ENCODE results near the gene B3GNT8.

DNA sequence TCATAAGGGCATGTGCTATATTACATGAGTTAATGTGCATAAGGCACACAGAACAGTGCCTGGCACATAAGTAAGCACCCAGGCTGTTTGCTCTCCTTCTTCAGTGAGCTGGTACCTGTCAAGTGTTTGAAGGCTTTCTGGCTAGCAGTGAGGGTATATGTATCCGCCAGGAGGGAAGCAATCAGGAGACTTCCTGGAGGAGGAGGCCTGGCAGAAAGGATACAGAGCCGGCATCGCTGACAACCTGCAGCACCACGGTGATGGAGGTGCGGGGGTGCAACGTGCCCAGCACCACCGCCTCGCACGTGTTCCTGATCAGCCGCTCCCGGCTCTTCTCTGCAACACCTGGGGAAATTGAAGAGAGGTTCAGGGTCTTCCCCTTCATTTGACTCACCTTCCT is 35.6 kb downstream of the B3GNT8 start:
- TF ChIP-seq POLR2AphosphoS5 (IDR thresholded peaks at IDR 0.05; ENCODE audit: control insufficient read depth, insufficient read depth, low read depth, low read length) (no peak), POLR2AphosphoS2 (IDR thresholded peaks at IDR 0.05; ENCODE audit: low read length) (no peak), EP300 (IDR thresholded peaks at IDR 0.05; ENCODE audit: low read length) (no peak), POLR2A (conservative IDR thresholded peaks at IDR 0.05) (no peak), NFIC (IDR thresholded peaks at IDR 0.05) (no peak), SP1 (CRISPR knock-in tag; IDR thresholded peaks at IDR 0.05) (no peak), ZKSCAN1 (IDR thresholded peaks at IDR 0.05; ENCODE audit: low read depth, low read length) (no peak)
- TF ChIP-seq, protein P1, sequence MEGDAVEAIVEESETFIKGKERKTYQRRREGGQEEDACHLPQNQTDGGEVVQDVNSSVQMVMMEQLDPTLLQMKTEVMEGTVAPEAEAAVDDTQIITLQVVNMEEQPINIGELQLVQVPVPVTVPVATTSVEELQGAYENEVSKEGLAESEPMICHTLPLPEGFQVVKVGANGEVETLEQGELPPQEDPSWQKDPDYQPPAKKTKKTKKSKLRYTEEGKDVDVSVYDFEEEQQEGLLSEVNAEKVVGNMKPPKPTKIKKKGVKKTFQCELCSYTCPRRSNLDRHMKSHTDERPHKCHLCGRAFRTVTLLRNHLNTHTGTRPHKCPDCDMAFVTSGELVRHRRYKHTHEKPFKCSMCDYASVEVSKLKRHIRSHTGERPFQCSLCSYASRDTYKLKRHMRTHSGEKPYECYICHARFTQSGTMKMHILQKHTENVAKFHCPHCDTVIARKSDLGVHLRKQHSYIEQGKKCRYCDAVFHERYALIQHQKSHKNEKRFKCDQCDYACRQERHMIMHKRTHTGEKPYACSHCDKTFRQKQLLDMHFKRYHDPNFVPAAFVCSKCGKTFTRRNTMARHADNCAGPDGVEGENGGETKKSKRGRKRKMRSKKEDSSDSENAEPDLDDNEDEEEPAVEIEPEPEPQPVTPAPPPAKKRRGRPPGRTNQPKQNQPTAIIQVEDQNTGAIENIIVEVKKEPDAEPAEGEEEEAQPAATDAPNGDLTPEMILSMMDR (IDR thresholded peaks at IDR 0.05 in 2 of 3, conservative IDR thresholded peaks at IDR 0.05 in 1 of 3; ENCODE audit: insufficient read depth in 2 of 3, low read depth in 1 of 3, low read length in 3 of 3) = no peak

All from K562 (cell line).